Mammary epithelial cell (primary cell): ENCODE results near the gene MAPK11.

Experiments used
- CTCF ChIP-seq, 2 donors: IDR thresholded peaks in 1 of 2; conservative IDR thresholded peaks in 1 of 2; 2 replicates each; pipeline ENCODE4 v1.5.1; 2011 to 2012; ENCODE audit warnings: inconsistent platforms in 2 of 2, low read length in 2 of 2, mild to moderate bottlenecking in 2 of 2, control low read depth in 1 of 2, low read depth in 1 of 2; ENCODE audit not compliant: insufficient read depth in 1 of 2; ENCODE audit errors: extremely low read depth in 1 of 2
- EZH2 ChIP-seq: IDR thresholded peaks from 2 replicates; pipeline ENCODE4 v1.6.1; 2012; ENCODE audit warnings: low read length, inconsistent platforms, borderline replicate concordance

DNA sequence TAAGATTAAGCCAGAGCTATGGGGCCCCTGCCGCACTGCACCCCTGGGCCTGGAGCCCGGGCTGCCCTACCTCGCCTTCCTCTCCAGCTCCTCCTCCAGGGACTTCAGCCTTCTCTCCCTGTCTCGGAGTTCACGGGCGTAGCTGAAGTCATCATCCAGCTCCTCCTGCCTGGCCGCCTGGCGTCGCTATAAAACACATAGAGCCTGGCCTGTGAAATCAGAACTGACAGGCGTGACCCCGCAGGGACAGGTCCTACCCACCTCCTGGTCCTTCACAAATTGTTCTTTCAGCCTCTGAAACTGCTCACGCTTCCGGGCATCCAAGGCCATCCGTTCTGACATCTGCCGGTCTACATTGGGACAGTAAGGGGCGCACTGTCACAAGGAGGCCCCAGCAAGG is 46.1 kb downstream of the MAPK11 start:
- TF ChIP-seq CTCF (conservative IDR thresholded peaks at IDR 0.05 in 1 of 2, IDR thresholded peaks at IDR 0.05 in 1 of 2; ENCODE audit: extremely low read depth in 1 of 2, insufficient read depth in 1 of 2, low read depth in 1 of 2, low read length in 2 of 2) (no peak), EZH2 (no peak)
